ENCODE measurements around the gene CTNND2.

CTNND2 gene

GRCh38 chr5:11733185-11733839 is 170.9 kb downstream of the CTNND2 start:
- TF ChIP-seq CTCF (conservative IDR thresholded peaks at IDR 0.05; ENCODE audit: low read depth, low read length): no peak
- DNase-seq (ENCODE audit: low read depth): no peak

GRCh38 chr5:11724940-11725339 is 179.3 kb downstream of the CTNND2 start:
- TF ChIP-seq CTCF (conservative IDR thresholded peaks at IDR 0.05; ENCODE audit: low read depth, low read length): no peak
- H3K4me3 ChIP-seq (ENCODE audit: low read length): no peak overlapping the region
- no peak for DNase-seq (ENCODE audit: low read depth)

More at GRCh38 chr5:11733185-11733839, 170.9 kb downstream of the CTNND2 start:
- no peak overlapping the region for H3K4me3 ChIP-seq (ENCODE audit: low read length)

DNA sequence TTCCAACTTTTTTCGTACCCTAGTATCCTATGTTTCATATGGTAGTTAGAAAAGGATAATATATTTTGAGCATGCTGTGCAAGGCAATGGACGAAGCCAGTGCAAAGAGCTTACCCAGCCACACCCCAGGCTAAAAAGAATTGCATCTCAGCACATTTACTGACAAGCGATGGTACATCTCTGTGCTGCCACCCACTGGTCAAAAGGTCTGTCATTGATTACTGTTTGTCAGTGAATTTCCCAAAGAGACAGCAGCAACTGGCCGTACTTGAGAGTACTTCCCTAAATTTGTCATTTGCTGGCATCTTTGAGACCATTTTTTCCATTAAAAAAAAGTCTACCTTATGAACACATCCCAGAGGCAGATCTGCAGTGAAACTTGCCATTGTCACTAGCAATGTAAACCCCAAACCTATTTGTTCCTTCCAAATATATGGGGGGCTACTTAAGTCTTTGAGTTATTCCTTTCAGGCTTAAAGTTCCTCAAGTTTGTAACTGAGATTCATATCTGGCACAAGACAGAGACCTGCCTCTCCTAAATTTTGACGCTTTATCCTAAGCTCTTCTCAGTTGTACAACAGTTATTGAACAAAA is 184.3 kb downstream of the CTNND2 start:
- DNase-seq (ENCODE audit: low read depth): peak; percentile 15
- peak; percentile 52 for TF ChIP-seq CTCF (conservative IDR thresholded peaks at IDR 0.05; ENCODE audit: low read depth, low read length)
- no peak overlapping the region for H3K4me3 ChIP-seq (ENCODE audit: low read length)

DNA sequence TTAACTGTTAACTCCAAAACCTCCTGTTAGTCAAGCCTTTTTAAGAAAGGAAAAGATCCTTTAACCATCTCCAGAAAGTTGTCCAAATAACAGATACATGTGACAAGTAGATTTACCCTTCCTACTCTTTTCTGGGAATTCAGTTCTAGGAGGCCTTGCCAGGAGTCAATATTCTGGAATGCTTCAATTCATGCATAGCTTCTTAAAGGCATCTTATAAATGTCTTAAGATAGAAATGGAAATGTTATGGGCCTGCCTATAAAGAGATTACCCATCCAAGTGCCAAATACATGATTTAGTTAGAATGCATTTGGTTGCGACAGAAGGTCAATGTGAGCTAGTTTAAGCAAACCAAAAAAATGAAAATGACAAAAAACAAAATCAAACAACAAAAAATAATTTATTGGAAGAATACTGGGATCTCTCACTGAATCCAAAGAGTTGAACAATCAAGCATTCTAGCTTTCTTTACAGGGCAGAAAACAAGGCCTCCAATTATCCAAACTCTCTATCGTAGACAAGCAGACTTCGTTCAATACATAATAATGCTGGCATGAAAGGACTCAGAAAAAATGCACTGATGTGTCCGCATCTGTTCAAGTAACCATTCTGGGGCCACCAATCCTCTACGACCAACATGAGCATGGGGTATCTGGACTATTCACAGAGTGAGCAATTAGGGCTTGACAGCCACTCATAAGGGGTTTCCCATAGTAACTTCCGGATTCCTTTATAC is 188.6 kb downstream of the CTNND2 start:
- TF ChIP-seq CTCF (conservative IDR thresholded peaks at IDR 0.05; ENCODE audit: low read depth, low read length): no peak
- no peak for DNase-seq (ENCODE audit: low read depth)
- no peak overlapping the region for H3K4me3 ChIP-seq (ENCODE audit: low read length)

- no peak for DNase-seq (ENCODE audit: low read depth)
- H3K4me3 ChIP-seq (ENCODE audit: low read length): no peak overlapping the region
- no peak for TF ChIP-seq CTCF (conservative IDR thresholded peaks at IDR 0.05; ENCODE audit: low read depth, low read length)
Observed at GRCh38 chr5:11711932-11712331, 192.3 kb downstream of the CTNND2 start.

- no peak for TF ChIP-seq CTCF (conservative IDR thresholded peaks at IDR 0.05; ENCODE audit: low read depth, low read length)
- no peak overlapping the region for H3K4me3 ChIP-seq (ENCODE audit: low read length)
- no peak for DNase-seq (ENCODE audit: low read depth)
Observed at GRCh38 chr5:11709021-11709420, 195.2 kb downstream of the CTNND2 start.

All from retinal pigment epithelial cell (primary cell).